Lower lobe of right lung (tissue), 2 donors: ENCODE measurements around the gene SNAPIN. TPM values are rescaled to one million over a fixed set of nuclear protein-coding genes. Genes with fewer than 3 reads are reported as not detected.
"Not testable (repeated sequence)": the region's sequence is repeated elsewhere in the genome, so short reads cannot be mapped to it uniquely, and the experiment has no call there.

Experiments used
- ATAC-seq, 2 donors: fragments of 200-7000 bp; cut with Tn5 transposase; one replicate each; pipeline ENCODE4 v1.9.1; 2020 to 2022; ENCODE audit warnings: mild to moderate bottlenecking in 2 of 2, moderate library complexity in 2 of 2
- DNase-seq: peaks from one replicate; pipeline ENCODE4 v3.0.0-alpha.2; 2020
- H3K27ac ChIP-seq: fragments of 200-600 bp; one replicate; pipeline ENCODE4 v1.8.0; 2022
- H3K27me3 ChIP-seq: fragments of 200-600 bp; one replicate; pipeline ENCODE4 v1.8.0; 2022; ENCODE audit warnings: low read depth
- H3K36me3 ChIP-seq: fragments of 200-600 bp; one replicate; pipeline ENCODE4 v1.8.0; 2022; ENCODE audit warnings: mild to moderate bottlenecking
- H3K4me1 ChIP-seq: fragments of 200-600 bp; one replicate; pipeline ENCODE4 v1.8.0; 2022
- H3K4me3 ChIP-seq: fragments of 200-600 bp; one replicate; pipeline ENCODE4 v1.8.0; 2022; ENCODE audit warnings: mild to moderate bottlenecking
- H3K9me3 ChIP-seq: fragments of 200-600 bp; one replicate; pipeline ENCODE4 v1.8.0; 2022
- intact Hi-C: fragments of 100-400 bp; cut with DNase I; formaldehyde crosslinking; loops from one replicate; pipeline ENCODE4 v1.11.0; 2022
- total RNA-seq: library from RNA; stranded (reverse); fragmentation: NEBNext Ultra II Directional; extraction: Animal tissue kit (Norgen Biotek cat#: 25700); gene quantifications from one replicate; pipeline ENCODE4 v1.2.1, GENCODE V29; 2021
- TF ChIP-seq, protein P1 (sequence below): fragments of 200-600 bp; IDR thresholded peaks from one replicate; pipeline ENCODE4 v1.8.0; 2022; ENCODE audit warnings: antibody characterized with exemption, mild to moderate bottlenecking
- donor health status: DM: no; HTN: yes; CAD: no; lungs with severe emphysema.

The SNAPIN gene
- total RNA-seq, 1 donor from 2014 or later: 40.2 TPM

DNA sequence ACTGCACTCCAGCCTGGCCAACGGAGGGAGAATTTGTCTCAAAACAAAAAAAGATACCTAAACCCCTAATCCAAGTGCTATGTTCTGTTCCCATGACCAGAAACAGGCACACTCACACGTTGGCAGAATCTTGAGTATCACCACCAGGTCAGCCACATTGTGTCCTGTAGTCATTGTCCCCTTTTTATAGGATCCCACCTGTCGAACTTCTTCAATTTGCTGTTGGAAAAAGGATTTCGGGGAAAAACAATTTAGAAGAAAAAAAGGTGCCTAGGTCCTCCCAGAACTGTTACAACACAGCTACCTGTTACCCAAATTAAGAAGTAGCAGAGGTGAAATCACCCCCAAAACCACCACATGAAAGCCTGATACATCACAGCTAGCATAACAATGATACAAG, 8.9 kb downstream of the SNAPIN start:
- ATAC-seq: no peak
- intact Hi-C loops: no loop called here
- TF ChIP-seq, protein P1, sequence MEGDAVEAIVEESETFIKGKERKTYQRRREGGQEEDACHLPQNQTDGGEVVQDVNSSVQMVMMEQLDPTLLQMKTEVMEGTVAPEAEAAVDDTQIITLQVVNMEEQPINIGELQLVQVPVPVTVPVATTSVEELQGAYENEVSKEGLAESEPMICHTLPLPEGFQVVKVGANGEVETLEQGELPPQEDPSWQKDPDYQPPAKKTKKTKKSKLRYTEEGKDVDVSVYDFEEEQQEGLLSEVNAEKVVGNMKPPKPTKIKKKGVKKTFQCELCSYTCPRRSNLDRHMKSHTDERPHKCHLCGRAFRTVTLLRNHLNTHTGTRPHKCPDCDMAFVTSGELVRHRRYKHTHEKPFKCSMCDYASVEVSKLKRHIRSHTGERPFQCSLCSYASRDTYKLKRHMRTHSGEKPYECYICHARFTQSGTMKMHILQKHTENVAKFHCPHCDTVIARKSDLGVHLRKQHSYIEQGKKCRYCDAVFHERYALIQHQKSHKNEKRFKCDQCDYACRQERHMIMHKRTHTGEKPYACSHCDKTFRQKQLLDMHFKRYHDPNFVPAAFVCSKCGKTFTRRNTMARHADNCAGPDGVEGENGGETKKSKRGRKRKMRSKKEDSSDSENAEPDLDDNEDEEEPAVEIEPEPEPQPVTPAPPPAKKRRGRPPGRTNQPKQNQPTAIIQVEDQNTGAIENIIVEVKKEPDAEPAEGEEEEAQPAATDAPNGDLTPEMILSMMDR: no peak
- Histone ChIP-seq H3K9me3 (no peaks in the 10 kb centered on the region), H3K27ac (no peak overlapping the region), H3K4me3 (no peak overlapping the region), H3K4me1 (peaks cover 30% of the 10 kb centered on the region), H3K36me3 (peaks cover 74% of the 10 kb centered on the region), H3K27me3 (no peaks in the 10 kb centered on the region)
- no peak for DNase-seq

DNA sequence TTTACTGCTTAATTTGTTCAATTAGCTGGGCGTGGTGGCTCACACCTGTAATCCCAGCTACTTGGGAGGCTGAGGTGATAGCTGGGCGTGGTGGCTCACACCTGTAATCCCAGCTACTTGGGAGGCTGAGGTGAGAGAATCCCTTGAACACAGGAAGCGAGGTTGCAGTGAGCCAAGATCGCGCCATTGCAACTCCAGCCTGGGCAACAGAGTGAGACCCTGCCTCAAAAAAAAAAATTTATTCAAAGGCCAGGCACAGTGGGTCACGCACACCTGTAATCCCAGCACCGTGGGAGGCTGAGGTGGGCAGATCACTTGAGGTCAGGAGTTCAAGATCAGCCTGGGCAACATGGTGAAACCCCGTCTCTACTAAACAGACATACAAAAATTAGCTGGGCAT, 10.2 kb downstream of the SNAPIN start:
- H3K4me3 ChIP-seq, H3K27me3 ChIP-seq, H3K9me3 ChIP-seq, H3K27ac ChIP-seq, intact Hi-C loops, ATAC-seq: not testable (repeated sequence)
- H3K36me3 ChIP-seq: peaks cover 62% of the 10 kb centered on the region
- peak; percentile 37 for DNase-seq
- H3K4me1 ChIP-seq: peaks cover 31% of the 10 kb centered on the region

DNA sequence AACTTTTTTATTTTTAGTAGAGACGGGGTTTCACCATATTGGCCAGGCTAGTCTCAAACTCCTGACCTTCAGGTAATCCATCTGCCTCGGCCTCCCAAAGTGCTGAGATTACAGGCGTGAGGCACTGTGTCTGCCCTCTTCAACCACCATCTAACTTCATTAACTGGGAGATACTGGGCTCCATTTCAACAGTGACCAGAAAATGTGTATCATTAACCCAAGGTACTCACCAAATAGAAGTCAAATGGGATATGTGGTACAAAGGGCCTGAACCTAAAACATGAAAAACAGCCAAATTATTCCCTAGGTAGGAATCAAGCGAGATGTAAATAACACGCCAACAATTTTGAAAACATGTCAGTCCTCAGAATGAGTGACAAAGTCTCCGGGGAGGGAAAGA, 11.1 kb downstream of the SNAPIN start:
- Histone ChIP-seq H3K4me3 (peak overlapping the region; percentile 93), H3K27ac (peak overlapping the region; percentile 88), H3K9me3 (no peaks in the 10 kb centered on the region), H3K36me3 (peaks cover 53% of the 10 kb centered on the region), H3K4me1 (peaks cover 31% of the 10 kb centered on the region), H3K27me3 (no peaks in the 10 kb centered on the region)
- TF ChIP-seq, protein P1: no peak
- DNase-seq (peak; percentile 6), ATAC-seq (no peak)
- intact Hi-C loops: no loop called here

DNA sequence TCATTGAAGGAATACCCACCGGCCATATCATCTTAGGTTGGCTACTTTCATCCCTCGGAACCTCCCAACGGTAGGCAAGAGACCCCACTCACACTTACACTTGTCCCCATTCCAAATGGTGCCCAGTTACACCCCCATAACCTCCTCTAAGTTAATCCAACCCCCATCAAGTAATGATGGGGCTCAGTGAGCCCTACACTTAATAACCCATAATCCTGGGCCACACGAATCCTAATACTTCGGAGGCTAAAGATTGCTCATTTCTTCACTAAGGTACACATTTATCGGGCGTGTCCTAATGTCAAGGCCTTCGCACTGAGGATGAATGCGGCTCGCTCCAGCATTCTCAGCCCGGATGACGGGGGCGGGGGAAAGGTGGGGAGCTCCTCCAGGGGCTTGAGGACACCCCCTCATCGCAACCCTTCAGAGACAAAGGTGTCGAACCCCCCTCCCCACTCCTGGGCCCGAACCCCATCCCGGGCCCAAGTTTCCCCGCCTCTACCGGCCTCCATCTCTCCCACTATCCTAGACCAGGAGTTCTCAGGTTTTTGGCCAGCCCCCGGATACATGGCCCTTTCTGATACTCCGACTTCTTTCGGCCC, 11.9 kb downstream of the SNAPIN start:
- TF ChIP-seq, protein P1: no peak
- Histone ChIP-seq H3K27me3 (no peaks in the 10 kb centered on the region), H3K9me3 (no peaks in the 10 kb centered on the region), H3K4me3 (peak overlapping the region; percentile 93), H3K27ac (peak overlapping the region; percentile 88), H3K4me1 (peaks cover 31% of the 10 kb centered on the region), H3K36me3 (peaks cover 45% of the 10 kb centered on the region)
- ATAC-seq (peak; percentile 11 to 27), DNase-seq (peak; percentile 54)
- intact Hi-C loops: no loop called here

DNA sequence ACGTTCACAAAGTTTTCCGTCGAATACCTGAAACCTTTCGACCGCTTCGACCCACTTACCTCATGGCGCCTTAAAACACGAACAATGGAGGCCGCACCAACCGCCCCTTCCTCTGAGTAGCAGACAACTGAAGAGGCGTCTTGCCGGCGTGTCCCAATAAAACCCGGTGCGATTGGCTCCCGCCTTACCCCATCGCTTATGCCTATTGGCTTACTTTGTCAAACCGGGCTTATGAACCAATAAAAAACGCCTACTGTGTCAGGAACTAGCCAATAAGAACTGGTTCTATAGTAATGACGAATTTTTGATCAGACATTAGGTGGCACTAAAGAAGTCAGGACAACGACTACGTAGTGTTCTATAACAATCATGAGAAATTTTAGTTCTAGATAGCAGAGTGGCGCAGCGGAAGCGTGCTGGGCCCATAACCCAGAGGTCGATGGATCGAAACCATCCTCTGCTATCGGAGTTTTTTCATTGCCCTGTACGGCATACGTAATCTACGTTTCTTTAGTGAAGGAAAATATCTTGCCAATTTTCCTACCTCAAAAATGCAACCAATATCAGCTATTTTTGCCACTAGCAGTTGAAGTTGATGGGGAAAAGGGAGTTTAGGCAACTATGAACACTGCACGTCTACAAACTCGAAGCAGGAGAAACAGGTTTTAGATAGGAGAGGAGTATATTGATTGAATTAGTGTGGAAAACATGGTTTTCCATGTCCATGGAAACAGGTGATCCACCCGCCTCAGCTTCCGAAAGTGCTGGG, 12.5 kb downstream of the SNAPIN start, which contains the start of gene ILF2:
TSS of gene ILF2 (minus strand) at position 135 of the 769 bp plus-strand sequence. CDS start at position 64, 71 bp downstream.
- Histone ChIP-seq H3K4me3 (peak within 1 kb of the TSS; percentile 93), H3K9me3 (no peaks in the 10 kb centered on the region), H3K36me3 (peaks cover 38% of the 10 kb centered on the region), H3K4me1 (peaks cover 31% of the 10 kb centered on the region), H3K27me3 (no peaks in the 10 kb centered on the region), H3K27ac (peak within 1 kb of the TSS; percentile 88)
- ATAC-seq: peak; percentile 96 to 97
- intact Hi-C loops: no loop called here
- DNase-seq: peak; percentile 96
- TF ChIP-seq, protein P1: peak; percentile 37

DNA sequence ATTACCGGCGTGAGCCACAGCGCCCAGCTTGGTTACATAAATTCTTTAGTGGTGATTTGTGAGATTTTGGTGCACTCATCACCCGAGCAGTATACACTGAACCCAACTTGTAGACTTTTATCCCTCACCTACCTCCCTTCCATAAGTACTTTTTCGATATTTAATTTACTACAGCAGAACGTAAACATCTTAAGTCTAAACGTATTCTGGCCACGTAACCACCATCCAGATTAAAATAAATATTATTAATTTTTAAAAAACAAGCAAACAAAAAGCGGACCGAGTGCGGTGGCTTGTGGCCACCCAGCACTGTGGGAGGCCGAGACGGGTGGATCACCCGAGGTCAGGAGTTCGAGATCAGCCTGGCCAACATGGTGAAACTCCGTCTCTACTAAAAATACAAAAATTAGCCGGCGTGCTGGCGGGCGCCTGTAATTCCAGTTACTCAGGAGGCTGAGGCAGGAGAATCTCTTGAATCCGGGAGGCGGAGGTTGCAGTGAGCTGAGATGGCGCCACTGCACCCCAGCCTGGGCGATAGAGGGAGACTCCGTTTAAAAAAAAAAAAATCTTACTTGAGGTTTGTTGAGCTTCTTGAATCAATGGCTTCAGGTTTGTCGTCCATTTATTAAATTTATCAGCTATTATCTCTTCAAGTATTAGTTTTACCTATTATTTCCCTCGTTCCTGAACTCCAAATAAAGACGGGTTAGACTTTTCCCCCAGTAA, 13.3 kb downstream of the SNAPIN start:
- peak; percentile 54 to 63 for ATAC-seq
- H3K9me3 ChIP-seq, H3K27me3 ChIP-seq, intact Hi-C loops: not testable (repeated sequence)
- Histone ChIP-seq H3K36me3 (peaks cover 31% of the 10 kb centered on the region), H3K4me1 (peaks cover 31% of the 10 kb centered on the region), H3K27ac (peak overlapping the region; percentile 88), H3K4me3 (peak overlapping the region; percentile 93)
- DNase-seq: peak; percentile 65
